AG20443 (cell line): ENCODE results near the gene MYO9A.
"Not testable (repeated sequence)": the region's sequence is repeated elsewhere in the genome, so short reads cannot be mapped to it uniquely, and the experiment has no call there.

Experiments
- DNase-seq: peaks from one replicate; pipeline ENCODE4 v3.0.0; 2012; ENCODE audit warnings: low spot score, mixed read lengths

The MYO9A gene

GRCh38 chr15:71874245-71874644 lies 243.7 kb downstream of the MYO9A start:
- no peak for DNase-seq

- not testable (repeated sequence) for DNase-seq
Observed at GRCh38 chr15:71858232-71858631, 259.7 kb downstream of the MYO9A start.

GRCh38 chr15:71853543-71853942 lies 264.4 kb downstream of the MYO9A start:
- no peak for DNase-seq

- no peak for DNase-seq
Observed at GRCh38 chr15:71844916-71845315, 273.0 kb downstream of the MYO9A start.

GRCh38 chr15:71841563-71841962 lies 276.4 kb downstream of the MYO9A start:
- DNase-seq, result no peak

- DNase-seq, result no peak
Observed at GRCh38 chr15:71830981-71831380, 287.0 kb downstream of the MYO9A start.

- DNase-seq, result no peak
Observed at GRCh38 chr15:71826196-71826595, 291.8 kb downstream of the MYO9A start.

- DNase-seq, result no peak
Observed at GRCh38 chr15:71825021-71825730, 292.8 kb downstream of the MYO9A start.

GRCh38 chr15:71823801-71824200 lies 294.1 kb downstream of the MYO9A start:
- DNase-seq, result no peak

GRCh38 chr15:71822890-71823630 lies 294.9 kb downstream of the MYO9A start:
- DNase-seq, result no peak

GRCh38 chr15:71821547-71822129 lies 296.3 kb downstream of the MYO9A start:
- DNase-seq, result no peak

- DNase-seq, result no peak
Observed at GRCh38 chr15:71820127-71820526, 297.8 kb downstream of the MYO9A start.

- DNase-seq, result no peak
Observed at GRCh38 chr15:71817351-71817750, 300.6 kb downstream of the MYO9A start.

- DNase-seq, result no peak
Observed at GRCh38 chr15:71815301-71815700, 302.6 kb downstream of the MYO9A start.

GRCh38 chr15:71813723-71814470 lies 304.1 kb downstream of the MYO9A start:
- no peak for DNase-seq

- peak; percentile 68 for DNase-seq
Observed at GRCh38 chr15:71812966-71813722, 304.8 kb downstream of the MYO9A start.

GRCh38 chr15:71811752-71812735 lies 305.9 kb downstream of the MYO9A start:
- DNase-seq, result no peak

- no peak for DNase-seq
Observed at GRCh38 chr15:71811036-71811736, 306.8 kb downstream of the MYO9A start.

GRCh38 chr15:71810256-71811035 lies 307.5 kb downstream of the MYO9A start, which contains the start of gene NR2E3:
Gene NR2E3, plus strand, starts transcription at chr15:71810554. Its CDS starts 190 bp downstream, at chr15:71810744.
- DNase-seq, result no peak
